BLaER1 (cell line): ENCODE results near the gene NEFH.
"Not testable (repeated sequence)": the region's sequence is repeated elsewhere in the genome, so short reads cannot be mapped to it uniquely, and the experiment has no call there.

ENCODE experiments used
- H3K27ac ChIP-seq: shearing (Covaris generic); formaldehyde crosslinking; 2 replicates; pipeline ENCODE4 v1.8.1; 2022
- H3K27me3 ChIP-seq: shearing (Covaris generic); formaldehyde crosslinking; 2 replicates; pipeline ENCODE4 v1.8.1; 2022
- H3K36me3 ChIP-seq: shearing (Covaris generic); formaldehyde crosslinking; 2 replicates; pipeline ENCODE4 v1.8.1; 2022
- H3K4me1 ChIP-seq: shearing (Covaris generic); formaldehyde crosslinking; 2 replicates; pipeline ENCODE4 v1.8.1; 2022
- H3K4me2 ChIP-seq: shearing (Covaris generic); formaldehyde crosslinking; 2 replicates; pipeline ENCODE4 v1.8.1; 2022
- H3K4me3 ChIP-seq: shearing (Covaris generic); formaldehyde crosslinking; 2 replicates; pipeline ENCODE4 v1.8.1; 2022
- H3K9ac ChIP-seq: shearing (Covaris generic); formaldehyde crosslinking; 2 replicates; pipeline ENCODE4 v1.8.1; 2022
- H3K9me3 ChIP-seq: shearing (Covaris generic); formaldehyde crosslinking; 2 replicates; pipeline ENCODE4 v1.8.1; 2022
- H4K20me1 ChIP-seq: shearing (Covaris generic); formaldehyde crosslinking; 2 replicates; pipeline ENCODE4 v1.8.1; 2022
- Cebpa-rat ChIP-seq: shearing (Covaris generic); IDR thresholded peaks from 2 replicates; pipeline ENCODE4 v1.8.1; 2022

NEFH gene

DNA sequence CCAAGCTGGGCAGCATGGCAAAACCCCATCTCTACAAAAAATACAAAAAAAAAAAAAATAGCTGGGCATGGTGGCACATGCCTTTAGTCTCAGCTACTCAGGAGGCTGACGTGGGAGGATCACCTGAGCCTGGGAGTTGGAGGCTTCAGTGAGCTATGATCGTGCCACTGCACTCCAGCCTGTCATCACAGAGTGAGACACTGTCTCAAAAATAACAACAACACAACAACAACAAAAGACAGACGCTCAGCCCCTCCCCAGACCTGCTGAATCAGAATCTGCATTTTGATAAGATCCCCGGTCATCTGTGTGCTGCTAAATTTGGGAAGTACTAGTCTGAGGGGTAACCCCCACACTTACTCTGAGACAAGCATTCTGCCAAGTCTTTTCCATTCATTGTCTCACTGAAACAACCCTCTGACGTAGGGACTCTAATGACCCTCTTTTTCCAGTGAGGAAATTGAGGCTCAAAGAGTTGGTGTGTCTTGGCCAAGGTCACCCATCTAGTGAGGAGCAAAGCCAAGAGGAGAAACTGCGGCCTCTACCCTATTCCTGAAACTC is 7.5 kb downstream of the NEFH start:
- Histone ChIP-seq H3K36me3 (no peaks in the 10 kb centered on the region), H3K27ac (no peak overlapping the region), H3K4me2 (no peak overlapping the region), H3K27me3 (no peaks in the 10 kb centered on the region), H4K20me1 (no peaks in the 10 kb centered on the region), H3K4me3 (no peak overlapping the region), H3K9me3 (no peaks in the 10 kb centered on the region), H3K9ac (no peak overlapping the region), H3K4me1 (peaks cover 36% of the 10 kb centered on the region)
- no peak for TF ChIP-seq Cebpa-rat

DNA sequence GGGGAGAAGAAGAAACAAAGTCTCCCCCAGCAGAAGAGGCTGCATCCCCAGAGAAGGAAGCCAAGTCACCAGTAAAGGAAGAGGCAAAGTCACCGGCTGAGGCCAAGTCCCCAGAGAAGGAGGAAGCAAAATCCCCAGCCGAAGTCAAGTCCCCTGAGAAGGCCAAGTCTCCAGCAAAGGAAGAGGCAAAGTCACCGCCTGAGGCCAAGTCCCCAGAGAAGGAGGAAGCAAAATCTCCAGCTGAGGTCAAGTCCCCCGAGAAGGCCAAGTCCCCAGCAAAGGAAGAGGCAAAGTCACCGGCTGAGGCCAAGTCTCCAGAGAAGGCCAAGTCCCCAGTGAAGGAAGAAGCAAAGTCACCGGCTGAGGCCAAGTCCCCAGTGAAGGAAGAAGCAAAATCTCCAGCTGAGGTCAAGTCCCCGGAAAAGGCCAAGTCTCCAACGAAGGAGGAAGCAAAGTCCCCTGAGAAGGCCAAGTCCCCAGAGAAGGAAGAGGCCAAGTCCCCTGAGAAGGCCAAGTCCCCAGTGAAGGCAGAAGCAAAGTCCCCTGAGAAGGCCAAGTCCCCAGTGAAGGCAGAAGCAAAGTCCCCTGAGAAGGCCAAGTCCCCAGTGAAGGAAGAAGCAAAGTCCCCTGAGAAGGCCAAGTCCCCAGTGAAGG is 9.2 kb downstream of the NEFH start:
- H3K27me3 ChIP-seq, H4K20me1 ChIP-seq, H3K36me3 ChIP-seq, H3K4me3 ChIP-seq, H3K9ac ChIP-seq, H3K9me3 ChIP-seq: not testable (repeated sequence)
- peaks cover 35% of the 10 kb centered on the region for H3K4me1 ChIP-seq
- H3K4me2 ChIP-seq = peak overlapping the region; percentile 76
- H3K27ac ChIP-seq = 0 out of 2 replicates have a peak overlapping the region, but pooled peaks have one; percentile 19

DNA sequence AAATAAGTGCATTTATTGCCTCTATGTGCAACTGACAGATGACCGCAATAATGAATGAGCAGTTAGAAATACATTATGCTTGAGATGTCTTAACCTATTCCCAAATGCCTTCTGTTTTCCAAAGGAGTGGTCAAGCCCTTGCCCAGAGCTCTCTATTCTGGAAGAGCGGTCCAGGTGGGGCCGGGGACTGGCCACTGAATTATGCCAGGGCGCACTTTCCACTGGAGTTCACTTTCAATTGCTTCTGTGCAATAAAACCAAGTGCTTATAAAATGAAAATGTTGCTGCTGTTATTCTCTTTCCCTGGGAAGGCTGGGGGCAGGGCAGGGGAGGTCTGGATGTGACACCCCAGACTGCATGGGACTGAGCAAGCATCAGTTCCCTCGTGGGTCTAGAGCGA is 11.0 kb downstream of the NEFH start:
- H4K20me1 ChIP-seq = no peaks in the 10 kb centered on the region
- H3K9ac ChIP-seq = no peak overlapping the region
- peaks cover 30% of the 10 kb centered on the region for H3K4me1 ChIP-seq
- TF ChIP-seq Cebpa-rat = no peak
- H3K27me3 ChIP-seq = no peaks in the 10 kb centered on the region
- H3K9me3 ChIP-seq = peaks cover 7% of the 10 kb centered on the region
- H3K36me3 ChIP-seq = peaks cover 8% of the 10 kb centered on the region
- no peak overlapping the region for H3K27ac ChIP-seq
- no peak overlapping the region for H3K4me3 ChIP-seq
- no peak overlapping the region for H3K4me2 ChIP-seq

DNA sequence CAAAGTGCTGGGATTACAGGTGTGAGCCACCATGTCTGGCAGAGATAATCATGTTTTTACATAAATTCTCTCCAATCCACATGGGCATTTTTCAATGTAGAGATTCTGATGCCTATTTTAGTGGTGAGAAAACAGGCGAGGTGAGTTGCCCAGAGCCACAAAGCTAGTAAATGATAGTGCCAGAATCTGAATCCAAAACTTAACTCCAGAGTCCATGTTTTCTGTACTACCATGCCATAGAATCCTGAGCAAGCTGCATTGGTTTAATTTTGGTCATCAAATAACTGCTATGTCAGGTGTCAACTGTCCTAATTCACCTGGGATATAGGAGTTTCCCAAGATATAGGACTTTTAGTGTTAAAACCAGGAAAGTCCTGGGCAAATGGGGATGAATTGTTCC is 13.6 kb downstream of the NEFH start:
- Histone ChIP-seq H3K27ac (no peak overlapping the region), H3K9me3 (peaks cover 7% of the 10 kb centered on the region)
- no peak for TF ChIP-seq Cebpa-rat

DNA sequence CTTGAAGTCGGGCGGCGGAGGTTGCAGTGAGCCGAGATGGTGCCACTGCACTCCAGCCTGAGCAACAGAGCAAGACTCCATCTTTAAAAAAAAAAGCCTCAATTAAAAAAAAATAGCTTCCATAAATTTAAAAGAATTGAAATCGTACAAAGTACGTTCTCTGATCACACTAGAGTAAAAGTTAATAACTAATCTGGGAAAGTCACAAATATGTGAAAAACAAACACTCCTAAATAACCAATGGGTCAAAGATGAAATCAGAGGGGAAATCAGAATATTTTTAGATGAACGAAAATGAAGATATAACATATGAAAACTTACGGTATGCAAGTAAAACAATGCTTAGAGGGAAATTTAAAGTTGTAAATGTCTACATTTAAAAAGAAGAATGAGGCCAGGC is 19.8 kb downstream of the NEFH start:
- H3K36me3 ChIP-seq = peaks cover 54% of the 10 kb centered on the region
- no peaks in the 10 kb centered on the region for H3K4me1 ChIP-seq
- no peak overlapping the region for H3K4me3 ChIP-seq
- H3K9ac ChIP-seq = no peak overlapping the region
- TF ChIP-seq Cebpa-rat = no peak
- H3K27ac ChIP-seq = no peak overlapping the region
- H3K9me3 ChIP-seq = peaks cover 2% of the 10 kb centered on the region; the same call in 1 of the 2 replicates
- no peak overlapping the region for H3K4me2 ChIP-seq
- no peaks in the 10 kb centered on the region for H3K27me3 ChIP-seq
- no peaks in the 10 kb centered on the region; the same call in 1 of the 2 replicates for H4K20me1 ChIP-seq

More for the DNA sequence above, 13.6 kb downstream of the NEFH start:
- peaks cover 16% of the 10 kb centered on the region for H3K4me1 ChIP-seq
- H4K20me1 ChIP-seq = no peaks in the 10 kb centered on the region
- H3K4me2 ChIP-seq = no peak overlapping the region
- no peak overlapping the region for H3K4me3 ChIP-seq
- H3K27me3 ChIP-seq = no peaks in the 10 kb centered on the region
- H3K9ac ChIP-seq = no peak overlapping the region
- peaks cover 15% of the 10 kb centered on the region for H3K36me3 ChIP-seq

DNA sequence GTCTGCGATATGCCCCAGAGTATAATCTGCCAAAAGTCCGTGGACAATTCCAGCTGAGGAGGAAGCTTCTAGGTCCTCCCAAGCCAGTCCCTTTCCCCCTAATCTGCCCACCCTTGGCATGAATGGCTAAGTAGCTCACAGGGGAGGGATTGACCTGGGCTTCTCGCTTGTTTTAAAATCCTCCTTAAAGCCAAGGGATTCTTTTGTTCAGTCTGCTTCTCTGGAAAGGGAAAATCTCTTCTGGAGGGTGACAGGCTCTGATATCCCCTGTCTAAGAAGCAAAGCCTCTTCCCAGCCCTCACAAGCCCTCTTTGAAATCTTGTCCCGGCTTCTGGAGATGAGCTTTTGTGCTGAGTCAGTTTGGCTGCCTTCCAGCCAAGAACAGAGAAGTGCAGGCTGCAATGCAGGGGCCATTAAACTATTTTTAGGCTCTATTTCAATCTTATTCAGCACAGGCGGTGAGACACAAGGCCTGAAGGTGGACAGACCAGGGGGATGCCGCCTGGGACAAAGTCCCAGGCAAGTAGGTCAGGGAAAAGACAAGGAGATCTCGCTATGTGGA is 23.9 kb downstream of the NEFH start:
- peaks cover 84% of the 10 kb centered on the region for H3K36me3 ChIP-seq
- no peak overlapping the region for H3K9ac ChIP-seq
- no peaks in the 10 kb centered on the region for H3K27me3 ChIP-seq
- H3K9me3 ChIP-seq = no peaks in the 10 kb centered on the region
- no peak for TF ChIP-seq Cebpa-rat
- H3K27ac ChIP-seq = no peak overlapping the region
- H3K4me3 ChIP-seq = no peak overlapping the region
- no peak overlapping the region for H3K4me2 ChIP-seq
- H3K4me1 ChIP-seq = no peaks in the 10 kb centered on the region
- no peaks in the 10 kb centered on the region; the same call in 1 of the 2 replicates for H4K20me1 ChIP-seq

DNA sequence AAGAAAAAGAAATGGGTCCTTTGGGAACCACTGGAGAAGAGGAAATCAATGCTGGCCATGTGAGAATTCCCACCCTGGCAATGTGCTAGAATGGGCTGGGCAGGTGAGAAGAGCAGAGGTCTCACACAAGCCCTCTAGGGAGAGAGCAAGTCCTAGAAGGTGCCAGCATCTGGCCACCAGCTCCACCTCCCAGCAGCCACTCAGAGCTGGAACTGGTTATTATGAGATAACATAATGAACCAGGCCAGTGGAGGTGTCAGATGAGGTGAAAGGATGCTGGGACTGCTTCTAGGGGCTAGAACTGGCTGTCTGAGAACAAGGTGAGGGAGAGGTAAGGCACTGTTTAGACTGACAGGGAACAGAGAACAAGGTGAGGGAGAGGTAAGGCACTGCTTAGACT is 29.3 kb downstream of the NEFH start:
- Histone ChIP-seq H3K9ac (no peak overlapping the region), H3K27ac (no peak overlapping the region), H4K20me1 (peaks cover 21% of the 10 kb centered on the region), H3K4me2 (no peak overlapping the region), H3K36me3 (peaks cover 93% of the 10 kb centered on the region), H3K4me3 (no peak overlapping the region), H3K9me3 (no peaks in the 10 kb centered on the region), H3K4me1 (peaks cover 21% of the 10 kb centered on the region), H3K27me3 (no peaks in the 10 kb centered on the region)
- no peak for TF ChIP-seq Cebpa-rat

DNA sequence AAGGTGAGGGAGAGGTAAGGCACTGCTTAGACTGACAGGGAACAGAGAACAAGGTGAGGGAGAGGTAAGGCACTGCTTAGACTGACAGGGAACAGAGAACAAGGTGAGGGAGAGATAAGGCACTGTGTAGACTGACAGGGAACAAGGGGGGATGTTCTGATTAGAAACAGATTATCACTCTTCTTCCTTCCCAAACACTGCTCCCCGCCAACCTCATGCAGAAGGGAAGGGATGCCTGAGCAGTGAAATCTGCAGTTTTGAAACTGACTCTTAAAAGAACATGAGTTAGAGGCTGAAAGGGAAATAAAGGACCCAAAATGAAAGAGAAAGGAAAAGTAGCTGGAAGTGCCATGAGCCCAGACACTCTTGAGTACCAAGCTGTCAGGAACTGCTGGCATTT is 29.8 kb downstream of the NEFH start:
- Histone ChIP-seq H3K9ac (no peak overlapping the region), H3K4me2 (no peak overlapping the region), H3K4me3 (no peak overlapping the region), H3K27me3 (no peaks in the 10 kb centered on the region), H3K36me3 (peaks cover 94% of the 10 kb centered on the region), H3K9me3 (no peaks in the 10 kb centered on the region), H3K27ac (no peak overlapping the region), H4K20me1 (peaks cover 21% of the 10 kb centered on the region), H3K4me1 (peaks cover 21% of the 10 kb centered on the region)
- TF ChIP-seq Cebpa-rat = no peak

DNA sequence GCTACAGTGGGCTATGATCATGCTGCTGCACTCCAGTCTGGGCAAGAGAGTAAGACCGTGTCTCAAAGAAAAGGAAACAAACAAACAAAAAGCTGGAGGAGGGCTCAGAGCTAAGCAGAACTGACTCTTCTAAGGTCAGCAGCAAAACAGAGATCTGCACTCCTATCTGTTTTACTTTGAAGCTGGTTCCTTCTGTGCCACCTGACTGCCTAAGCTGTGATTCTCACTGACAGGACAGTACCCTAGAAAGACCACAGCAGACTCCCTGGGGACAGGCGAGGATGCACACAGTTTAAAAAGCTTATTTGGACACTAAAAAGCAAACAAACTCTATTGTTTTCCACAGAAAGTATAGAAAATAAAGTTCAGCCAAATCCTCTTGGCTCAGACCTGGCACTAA is 30.5 kb downstream of the NEFH start:
- Histone ChIP-seq H3K4me1 (peaks cover 21% of the 10 kb centered on the region), H4K20me1 (peaks cover 21% of the 10 kb centered on the region), H3K9ac (no peak overlapping the region), H3K9me3 (no peaks in the 10 kb centered on the region), H3K4me3 (no peak overlapping the region), H3K36me3 (peaks cover 94% of the 10 kb centered on the region), H3K4me2 (peak overlapping the region; percentile 36), H3K27me3 (no peaks in the 10 kb centered on the region), H3K27ac (no peak overlapping the region)
- TF ChIP-seq Cebpa-rat = no peak

DNA sequence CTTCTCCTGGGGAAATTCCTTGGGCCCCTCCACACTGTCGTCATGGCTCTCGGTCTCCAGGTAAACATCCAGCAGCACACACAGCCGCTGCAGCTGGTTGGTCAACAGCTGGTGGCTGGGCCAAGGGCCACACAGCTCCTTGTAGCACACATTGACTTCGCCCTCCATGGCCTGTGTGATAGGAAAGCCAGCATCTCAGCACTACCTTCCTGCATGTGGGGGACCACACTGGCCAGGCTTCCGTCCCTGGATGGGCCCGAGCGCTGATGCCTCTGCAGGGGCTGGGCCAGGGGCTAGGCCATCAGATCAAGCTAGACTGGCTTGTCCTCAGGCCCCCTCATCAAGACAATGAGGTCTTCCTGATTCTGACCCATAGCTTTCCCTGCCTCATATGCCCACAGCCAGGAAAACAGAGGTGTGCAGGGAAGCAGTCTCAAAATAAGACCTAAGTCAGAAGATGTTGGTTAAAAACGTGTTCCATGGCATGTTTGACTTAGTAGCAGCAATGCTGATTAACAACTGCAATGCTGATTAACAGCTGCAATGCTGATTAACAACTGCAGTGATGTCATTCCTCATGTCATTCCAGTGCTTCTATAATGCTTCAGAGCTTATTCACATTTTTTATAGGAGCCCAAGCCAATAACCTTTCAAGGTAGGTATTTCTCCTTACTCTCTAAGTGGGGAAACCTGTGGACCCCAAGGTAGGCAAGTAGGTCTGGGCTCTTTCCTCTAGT is 31.3 kb downstream of the NEFH start:
- H3K27me3 ChIP-seq = no peaks in the 10 kb centered on the region
- peaks cover 21% of the 10 kb centered on the region for H4K20me1 ChIP-seq
- peak overlapping the region; percentile 36 for H3K4me2 ChIP-seq
- H3K9ac ChIP-seq = no peak overlapping the region
- no peak overlapping the region for H3K27ac ChIP-seq
- H3K4me3 ChIP-seq = no peak overlapping the region
- no peak for TF ChIP-seq Cebpa-rat
- H3K9me3 ChIP-seq = no peaks in the 10 kb centered on the region
- peaks cover 21% of the 10 kb centered on the region for H3K4me1 ChIP-seq
- H3K36me3 ChIP-seq = peaks cover 94% of the 10 kb centered on the region
